ENCODE data around the gene TYSND1.
"Not testable (repeated sequence)": the region's sequence is repeated elsewhere in the genome, so short reads cannot be mapped to it uniquely, and the experiment has no call there.

TYSND1 gene

DNA sequence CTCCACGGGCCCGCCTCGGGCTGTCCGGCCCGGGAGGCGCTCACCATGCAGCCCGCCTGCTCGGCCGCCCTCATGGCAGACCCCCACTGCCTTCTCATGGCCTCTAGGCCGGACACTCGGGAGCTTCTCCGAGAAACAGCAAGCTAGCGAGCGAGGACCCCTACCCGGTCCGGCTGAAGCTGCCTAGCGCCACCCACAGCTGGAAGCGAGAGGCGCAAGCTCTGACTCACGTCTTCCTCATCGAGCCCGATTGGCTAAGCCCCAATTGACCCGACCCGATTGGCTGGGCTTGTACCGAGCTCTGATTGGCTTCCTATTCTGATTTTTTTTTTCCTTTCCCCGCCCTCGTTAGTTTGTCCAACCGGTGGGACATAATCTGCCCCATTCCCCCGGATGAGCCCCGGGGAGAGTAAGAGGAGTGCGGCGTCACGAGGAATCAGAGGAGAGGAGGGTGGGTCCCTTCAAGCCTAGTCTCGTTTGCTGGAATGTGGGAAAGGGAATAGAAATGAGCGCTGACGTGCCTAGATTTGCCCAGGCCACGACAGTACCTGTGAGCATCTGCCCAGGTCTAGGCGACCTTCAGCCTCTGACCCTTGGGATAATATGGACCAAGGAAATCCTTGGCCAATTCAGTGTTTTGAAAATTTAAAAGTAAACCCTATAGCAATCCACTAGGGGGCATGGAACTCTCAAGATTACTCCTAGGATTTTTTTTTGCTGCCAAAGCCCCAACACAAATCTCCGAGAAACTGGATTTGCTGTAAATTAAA, at the start of gene TYSND1:
Gene TYSND1, minus strand, starts transcription at position 212 of the 770 bp plus-strand sequence. Its CDS starts 114 bp downstream, at position 98.
- peak; percentile 85 to 93 for DNase-seq

- no peak for DNase-seq
Observed at GRCh38 chr10:70193391-70193844, 46.9 kb upstream of the TYSND1 start.

- DNase-seq = no peak
Observed at GRCh38 chr10:70192326-70192968, 45.9 kb upstream of the TYSND1 start.

DNA sequence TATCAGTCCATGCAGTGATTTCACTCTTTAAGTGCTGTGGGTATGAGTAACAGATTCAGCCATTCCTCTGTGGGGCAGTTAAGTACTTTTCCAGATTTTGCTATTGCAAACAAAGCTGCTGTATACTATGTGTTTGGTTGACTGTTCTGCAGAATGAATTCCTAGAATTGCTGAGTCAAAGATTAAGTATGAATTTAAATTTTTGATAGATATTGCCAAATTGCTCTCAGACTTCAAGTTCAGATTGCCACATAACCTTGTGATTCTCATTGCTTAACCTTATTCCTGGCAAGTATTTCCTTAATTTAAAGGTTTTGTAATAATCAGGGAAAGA, 45.4 kb upstream of the TYSND1 start:
- no peak for DNase-seq

DNA sequence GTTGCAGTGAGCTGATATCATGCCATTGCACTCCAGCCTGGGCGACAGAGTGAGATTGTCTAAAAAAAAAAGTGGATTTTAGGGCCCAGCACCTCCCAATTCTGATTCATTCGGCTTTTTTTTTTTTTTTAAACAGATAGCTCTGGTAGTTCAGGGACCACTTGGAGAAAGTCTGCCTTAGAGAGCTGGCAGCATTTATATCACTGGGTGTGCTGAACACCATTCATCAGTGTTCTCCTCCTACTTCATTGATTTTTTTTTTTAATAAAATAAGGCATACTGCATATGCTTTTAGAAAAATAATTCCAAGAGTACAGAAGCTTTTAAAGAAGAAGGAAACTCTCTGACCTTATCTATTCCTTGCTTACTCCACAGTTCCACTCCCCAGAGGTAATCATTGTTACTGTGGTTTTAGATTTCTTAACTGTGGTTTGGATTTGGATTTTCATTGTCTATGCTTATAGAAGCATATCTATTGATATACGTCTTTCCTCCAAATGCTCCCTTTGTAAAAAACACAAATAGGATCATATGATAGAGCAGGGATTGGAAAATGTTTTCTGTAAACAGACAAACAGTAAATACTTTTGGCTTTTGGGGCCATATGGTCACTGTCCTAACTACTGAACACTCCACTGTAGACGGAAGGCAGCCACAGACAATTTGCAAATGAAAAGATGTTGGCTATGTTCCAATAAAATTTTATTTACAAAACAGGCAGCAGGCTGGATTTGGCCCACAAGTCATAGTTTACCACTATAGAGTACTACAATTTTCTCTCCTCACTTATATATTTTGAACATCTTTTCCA, 44.9 kb upstream of the TYSND1 start:
- no peak for DNase-seq

DNA sequence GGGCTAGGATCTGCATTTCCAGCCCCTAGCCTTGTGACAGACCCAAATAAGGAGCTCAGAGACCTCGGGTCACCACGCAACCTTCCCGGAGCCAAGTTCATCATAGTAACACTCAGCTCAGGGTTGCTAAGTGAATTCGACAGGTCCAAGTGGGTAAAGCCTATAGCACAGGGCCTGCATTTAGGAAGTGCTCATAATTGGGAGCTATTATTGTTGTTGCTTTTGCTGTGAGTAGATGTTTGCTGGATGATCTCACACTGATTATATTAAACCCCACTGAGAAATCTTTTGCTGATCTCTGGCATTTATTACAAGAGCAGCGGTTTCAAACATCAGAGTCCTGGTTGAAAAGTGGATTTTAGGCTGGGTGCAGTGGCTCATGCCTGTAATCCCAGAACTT, 44.1 kb upstream of the TYSND1 start:
- no peak for DNase-seq

- DNase-seq = no peak
Observed at GRCh38 chr10:70190102-70190501, 43.6 kb upstream of the TYSND1 start.

DNA sequence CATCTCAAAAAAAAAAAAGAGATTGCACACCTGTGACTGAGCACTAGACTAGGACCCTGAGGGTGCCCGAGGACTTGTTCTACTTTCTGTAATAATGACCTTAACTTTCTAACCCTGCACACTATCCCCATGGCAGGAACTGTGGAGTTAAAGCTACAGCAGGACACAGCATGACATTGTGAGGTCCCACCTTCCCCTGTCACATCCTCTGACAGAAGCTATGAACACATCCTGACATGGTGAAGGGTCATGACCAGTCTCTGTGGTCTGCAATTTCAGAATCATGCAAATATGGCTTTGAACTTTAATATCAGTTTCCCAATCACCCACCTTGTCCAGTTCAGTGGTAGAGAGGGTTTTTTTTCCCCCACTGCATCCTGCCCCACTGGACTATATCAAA, 42.3 kb upstream of the TYSND1 start:
- DNase-seq = no peak

DNA sequence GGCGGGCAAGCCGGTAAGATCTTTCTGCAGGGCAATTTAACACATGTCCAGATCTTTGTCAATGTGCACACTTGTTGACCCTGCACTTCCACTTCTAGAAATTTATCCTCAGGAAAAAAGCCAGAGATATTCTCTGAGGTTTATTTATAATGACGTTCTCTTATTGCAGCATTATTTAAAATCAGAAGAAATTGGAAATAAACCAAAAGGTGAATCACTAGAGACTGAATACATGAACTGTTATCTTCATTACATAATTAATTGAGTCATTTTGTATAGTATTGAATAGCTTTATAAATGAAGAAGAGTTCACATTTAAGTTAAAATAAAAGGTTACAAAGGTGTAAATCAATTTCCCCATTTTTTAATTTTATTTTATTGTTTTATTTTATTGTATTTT, 40.1 kb upstream of the TYSND1 start:
- no peak for DNase-seq

- DNase-seq = no peak
Observed at GRCh38 chr10:70186090-70186489, 39.6 kb upstream of the TYSND1 start.

- no peak for DNase-seq
Observed at GRCh38 chr10:70183304-70183703, 36.8 kb upstream of the TYSND1 start.

GRCh38 chr10:70179209-70179608, 32.7 kb upstream of the TYSND1 start:
- DNase-seq = not testable (repeated sequence)

- DNase-seq = no peak
Observed at GRCh38 chr10:70178139-70178725, 31.7 kb upstream of the TYSND1 start.

DNA sequence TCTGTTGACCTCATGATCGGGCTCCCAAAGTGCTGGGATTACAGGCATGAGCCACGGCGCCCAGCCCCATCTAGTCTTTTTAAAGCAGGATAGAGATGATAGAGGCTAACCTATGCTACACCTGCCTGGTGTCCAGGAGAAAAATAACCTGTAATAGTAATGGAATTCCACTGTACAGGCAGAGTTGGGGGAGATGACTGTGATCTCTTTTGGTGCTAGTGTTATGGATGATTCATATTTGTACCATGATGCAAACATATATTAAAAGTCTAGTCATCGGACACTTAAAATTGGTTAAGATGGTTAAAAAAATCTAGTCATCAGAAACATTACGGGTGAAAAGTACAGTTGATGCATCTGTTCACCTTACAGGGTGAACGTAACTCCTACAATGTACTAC, 29.9 kb upstream of the TYSND1 start:
- DNase-seq = no peak

DNA sequence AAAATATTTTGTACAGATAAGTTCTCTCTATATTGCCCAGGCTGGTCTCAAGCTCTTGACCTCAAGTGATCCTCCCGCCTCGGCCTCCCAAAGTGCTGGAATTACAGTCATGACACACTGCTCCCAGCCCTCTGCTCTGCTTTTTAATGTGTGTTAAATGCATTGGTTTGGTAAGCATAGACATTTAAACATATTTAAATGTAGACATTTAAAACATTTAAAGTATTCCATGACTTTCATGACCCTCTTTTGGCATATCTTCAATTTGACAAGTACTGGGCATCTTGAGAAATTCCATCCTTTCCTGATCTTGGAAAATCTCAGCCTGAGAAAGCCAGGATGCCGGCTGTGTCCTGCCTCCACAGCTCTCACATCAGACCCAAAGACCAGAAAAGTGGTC, 29.0 kb upstream of the TYSND1 start:
- no peak for DNase-seq

- no peak for DNase-seq
Observed at GRCh38 chr10:70174058-70174741, 27.7 kb upstream of the TYSND1 start.

DNA sequence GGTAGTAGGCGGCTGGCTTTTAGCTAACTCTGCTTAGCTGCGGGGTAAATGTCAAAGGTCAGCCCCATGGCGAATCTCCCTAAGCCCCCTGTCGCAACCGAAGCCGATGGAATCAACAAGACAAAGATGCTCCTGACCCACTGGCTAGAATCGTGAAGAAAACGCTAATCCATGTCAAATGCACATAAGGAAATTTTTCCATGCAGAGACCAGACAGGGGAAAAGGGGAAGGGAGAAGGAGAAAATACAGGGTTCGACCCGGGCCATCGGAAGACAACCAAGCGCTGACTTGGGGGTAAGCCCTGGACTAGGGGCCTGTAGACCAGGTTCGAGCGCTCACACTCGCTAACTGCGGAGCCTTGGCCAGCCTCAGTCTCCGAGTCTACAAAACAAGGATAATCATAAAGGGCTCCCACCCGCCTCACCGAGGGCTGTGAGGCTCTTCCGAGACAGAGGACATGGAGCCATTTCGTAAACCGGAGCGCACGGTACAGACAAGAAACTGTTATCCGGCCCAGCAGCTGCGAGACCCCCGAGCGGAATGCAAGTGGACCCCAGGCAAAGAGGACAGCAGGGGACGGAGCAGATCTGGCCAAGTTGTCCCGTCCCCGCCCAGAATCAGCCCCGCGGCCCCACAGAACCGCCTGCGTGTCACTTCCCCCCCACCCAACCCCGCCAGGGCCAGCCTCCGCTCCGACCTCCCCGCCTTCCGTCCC, 23.3 kb upstream of the TYSND1 start:
- no peak for DNase-seq

DNA sequence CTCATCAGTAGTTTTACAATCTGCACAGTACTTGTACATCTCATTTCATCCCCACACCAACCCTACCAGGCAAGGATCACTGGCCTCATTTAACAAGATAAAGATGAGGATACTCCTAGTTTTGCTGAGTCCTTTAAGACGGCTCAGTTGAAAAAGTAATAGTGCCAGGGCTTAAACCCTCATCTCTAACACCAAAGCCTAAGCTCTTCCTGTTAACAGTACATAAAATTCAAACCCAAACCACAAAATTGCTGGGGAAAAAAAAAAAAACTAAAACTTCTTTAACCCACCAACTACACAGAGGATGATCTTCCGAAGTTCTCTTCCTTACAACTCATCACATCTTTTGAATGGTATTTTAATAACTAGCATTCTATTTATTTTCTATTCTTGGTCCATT, 22.5 kb upstream of the TYSND1 start:
- DNase-seq = no peak

DNA sequence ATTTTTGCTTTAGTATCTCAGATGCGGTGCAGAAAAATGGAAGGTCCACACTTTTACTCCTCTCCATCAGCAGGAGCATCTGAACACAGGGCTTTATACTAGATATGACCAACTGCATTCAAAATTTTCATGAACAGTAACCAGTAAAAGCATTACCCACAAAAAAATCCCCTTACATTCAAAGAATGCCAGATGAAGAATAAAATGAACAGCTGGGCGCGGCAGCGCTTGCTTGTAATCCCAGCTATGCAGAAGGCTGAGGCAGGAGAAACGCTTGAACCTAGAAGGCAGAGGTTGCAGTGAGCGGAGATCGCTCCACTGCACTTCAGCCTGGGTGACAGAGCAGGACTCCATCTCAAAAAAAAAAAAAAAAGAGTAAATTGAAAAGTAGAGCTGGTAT, 20.7 kb upstream of the TYSND1 start:
- DNase-seq = no peak

DNA sequence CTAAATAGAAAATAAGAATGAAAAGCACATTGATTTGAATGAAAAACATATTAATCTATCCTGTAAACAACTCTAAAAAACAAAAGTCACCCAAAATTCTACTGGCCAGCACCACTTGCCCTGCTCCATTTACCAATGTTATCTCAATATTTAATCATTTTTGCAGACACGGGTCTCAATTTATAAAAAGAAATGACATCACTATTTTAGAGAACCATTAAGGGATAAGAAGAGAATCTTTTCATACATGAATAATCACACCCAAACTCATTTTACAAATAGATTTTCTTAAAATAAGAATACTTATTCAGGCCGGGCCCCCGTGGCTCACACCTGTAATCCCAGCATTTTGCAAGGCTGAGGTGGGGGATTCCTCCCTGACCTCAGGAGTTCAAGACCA, 19.9 kb upstream of the TYSND1 start:
- no peak for DNase-seq

DNA sequence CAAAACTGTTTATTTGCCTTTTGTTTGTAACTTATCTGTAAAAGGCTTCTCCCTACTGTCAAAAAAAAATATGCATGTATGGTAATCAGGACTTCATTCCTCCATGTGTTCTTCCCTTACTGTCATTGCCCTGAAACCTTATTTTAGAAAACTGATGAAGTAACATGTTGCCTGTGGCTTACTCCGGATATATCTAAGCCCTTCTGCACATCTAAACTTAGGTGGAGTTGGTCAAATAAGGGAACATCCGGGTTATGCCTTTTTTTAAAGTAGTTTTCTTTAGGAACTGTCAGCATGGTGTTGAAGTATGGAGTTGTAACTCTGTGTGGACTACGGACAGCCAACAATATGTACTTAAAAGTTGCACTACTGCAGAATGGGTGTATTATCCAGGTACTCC, 17.7 kb upstream of the TYSND1 start:
- DNase-seq = no peak

DNA sequence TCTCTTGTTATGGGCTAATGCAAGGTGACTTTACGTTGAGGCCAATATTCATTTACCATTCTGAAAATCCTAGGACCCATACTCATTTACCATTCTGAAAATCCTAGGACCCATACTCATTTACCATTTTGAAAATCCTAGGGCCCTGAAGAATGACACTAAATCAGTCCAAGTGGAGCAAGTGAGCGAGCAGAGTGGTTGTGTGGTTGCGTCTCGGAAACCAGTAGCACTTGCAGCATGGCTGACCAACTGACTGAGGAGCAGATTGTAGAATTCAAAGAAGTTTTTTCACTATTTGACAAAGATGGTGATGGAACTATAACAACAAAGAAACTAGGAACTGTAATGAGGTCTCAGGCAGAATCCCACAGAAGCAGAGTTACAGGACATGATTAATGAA, 16.9 kb upstream of the TYSND1 start:
- DNase-seq = no peak
